ENCODE measurements around the gene PROP1. TPM values are rescaled to one million over a fixed set of nuclear protein-coding genes. Genes with fewer than 3 reads are reported as not detected.
"Not testable (repeated sequence)": the region's sequence is repeated elsewhere in the genome, so short reads cannot be mapped to it uniquely, and the experiment has no call there.

Gene PROP1
- polyA plus RNA-seq (ENCODE audit: low read depth in 6 of 6): not detected

DNA sequence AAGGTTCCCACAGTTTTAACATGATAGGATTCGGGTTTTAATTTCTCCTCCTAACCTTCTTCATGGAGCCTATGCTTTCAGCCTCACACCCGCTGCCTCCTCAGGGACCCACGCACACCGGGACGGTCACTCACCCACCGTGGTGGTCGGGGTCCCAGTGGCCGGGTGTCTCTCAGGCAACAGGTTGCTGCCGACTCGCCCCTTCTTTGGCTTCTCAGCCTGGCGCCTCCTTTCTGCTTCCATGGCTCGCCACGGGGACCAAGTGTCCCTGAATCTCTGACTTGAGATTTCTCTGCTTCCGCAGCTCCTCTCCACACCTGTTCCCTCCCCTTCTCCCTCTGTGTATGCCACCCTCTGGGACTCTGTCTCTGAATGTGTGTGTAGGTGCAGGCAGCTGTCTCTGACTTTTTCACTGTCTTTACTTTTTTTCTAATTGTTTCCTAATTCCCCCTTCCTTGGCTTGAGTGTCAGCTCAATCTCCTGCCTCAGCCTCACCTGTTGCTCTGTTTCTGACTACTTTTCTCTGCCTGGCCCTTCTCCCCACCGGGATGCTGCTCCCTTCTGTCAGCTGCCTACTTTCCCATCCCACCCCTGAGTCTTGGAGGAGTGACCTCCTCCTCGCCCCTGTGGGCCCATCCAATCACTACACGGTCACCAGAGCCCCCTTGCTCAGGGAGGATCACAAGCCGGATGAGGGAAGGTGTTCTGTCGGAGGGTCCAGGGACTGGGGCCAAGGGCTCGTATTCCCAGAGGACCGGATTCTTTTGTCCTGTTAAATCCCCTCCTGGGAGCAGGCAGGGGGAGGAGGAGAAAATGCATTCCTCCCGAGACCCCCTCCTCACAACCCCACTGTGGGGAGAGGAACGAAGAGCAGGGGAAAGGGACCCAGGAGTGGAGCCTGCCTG, at the start of gene PROP1:
TSS of gene PROP1 (minus strand) at position 552 of the 905 bp plus-strand sequence. CDS start at position 243, 309 bp downstream.
- H3K4me3 Mint-ChIP-seq: peak within 1 kb of the TSS in 1 of 8 donors; percentile 64
- DNase-seq (no peak), ATAC-seq (ENCODE audit: low read depth in 2 of 2) (no peak)
- H3K4me1 Mint-ChIP-seq: no peaks in the 10 kb centered on the region
- H3K9me3 Mint-ChIP-seq: no peaks in the 10 kb centered on the region
- H3K27me3 Mint-ChIP-seq: peaks cover 9 to 19% (median 13%) of the 10 kb centered on the region in 3 donors
- peak within 1 kb of the TSS in 3 of 6 donors; percentile 7 to 23 (median 10) for H3K27ac Mint-ChIP-seq
- H3K36me3 Mint-ChIP-seq: no peaks in the 10 kb centered on the region

- ATAC-seq (ENCODE audit: low read depth in 2 of 2); H3K27ac Mint-ChIP-seq; H3K36me3 Mint-ChIP-seq; H3K27me3 Mint-ChIP-seq; DNase-seq; H3K4me1 Mint-ChIP-seq; H3K9me3 Mint-ChIP-seq; H3K4me3 Mint-ChIP-seq: not testable (repeated sequence)
Measured at GRCh38 chr5:178019379-178020030, 23.5 kb upstream of the PROP1 start.

DNA sequence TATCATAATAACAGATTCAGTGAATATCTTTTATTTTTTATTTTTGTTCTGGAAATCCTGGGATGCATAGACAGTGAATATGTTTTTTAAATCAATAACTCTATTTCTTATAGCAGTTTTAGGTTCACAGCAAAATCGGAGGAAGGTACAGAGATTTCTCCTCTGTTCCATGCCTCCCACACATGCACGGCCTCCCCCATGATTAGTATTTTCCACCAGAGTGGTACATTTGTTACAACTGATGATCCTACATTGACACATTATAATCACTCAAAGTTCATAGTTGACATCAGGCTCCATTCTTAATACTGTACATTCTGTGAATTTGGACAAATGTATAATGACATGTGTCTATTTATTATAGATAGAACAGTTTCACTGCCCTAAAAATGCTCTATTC, 16.7 kb upstream of the PROP1 start:
- not testable (repeated sequence) for DNase-seq; ATAC-seq (ENCODE audit: low read depth in 2 of 2); H3K9me3 Mint-ChIP-seq; H3K27me3 Mint-ChIP-seq; H3K4me1 Mint-ChIP-seq; H3K27ac Mint-ChIP-seq; H3K4me3 Mint-ChIP-seq; H3K36me3 Mint-ChIP-seq

DNA sequence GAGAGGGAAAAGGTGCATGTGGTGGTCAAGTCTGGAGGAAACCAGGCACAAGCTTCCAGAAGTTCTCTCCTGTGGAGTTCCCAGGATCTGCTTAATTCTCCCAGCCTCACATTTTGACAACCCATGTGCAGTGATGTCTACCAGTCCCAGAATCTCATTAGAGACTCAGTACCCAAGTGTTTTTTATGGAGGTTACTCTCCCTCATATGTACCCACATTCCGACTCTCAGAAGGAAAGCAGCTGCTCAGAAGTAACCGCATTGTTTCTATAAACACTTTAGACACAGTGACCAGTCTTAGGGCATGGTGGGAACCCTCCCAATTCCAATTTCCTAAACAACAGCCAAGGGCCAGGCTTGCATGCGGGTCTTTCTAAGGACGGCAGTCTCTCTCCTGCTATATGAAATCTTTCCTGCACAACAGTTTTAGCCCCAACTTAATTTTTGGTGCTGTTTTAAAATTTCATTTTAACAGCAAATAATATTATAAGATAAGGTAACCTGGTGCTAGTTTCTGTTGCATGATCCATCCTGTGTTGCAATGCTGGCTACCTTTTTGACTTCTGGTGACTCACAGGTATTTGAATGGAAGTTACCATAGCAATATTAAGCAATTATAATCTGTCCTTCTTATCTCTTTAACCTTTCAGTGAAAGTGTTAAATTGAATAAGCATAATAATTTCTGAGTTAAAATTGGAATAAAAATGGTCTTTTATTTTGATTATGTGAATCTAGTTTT, 15.9 kb upstream of the PROP1 start:
- H3K9me3 Mint-ChIP-seq; ATAC-seq (ENCODE audit: low read depth in 2 of 2); H3K4me1 Mint-ChIP-seq; H3K27me3 Mint-ChIP-seq; H3K4me3 Mint-ChIP-seq; H3K27ac Mint-ChIP-seq; H3K36me3 Mint-ChIP-seq; DNase-seq: not testable (repeated sequence)

DNA sequence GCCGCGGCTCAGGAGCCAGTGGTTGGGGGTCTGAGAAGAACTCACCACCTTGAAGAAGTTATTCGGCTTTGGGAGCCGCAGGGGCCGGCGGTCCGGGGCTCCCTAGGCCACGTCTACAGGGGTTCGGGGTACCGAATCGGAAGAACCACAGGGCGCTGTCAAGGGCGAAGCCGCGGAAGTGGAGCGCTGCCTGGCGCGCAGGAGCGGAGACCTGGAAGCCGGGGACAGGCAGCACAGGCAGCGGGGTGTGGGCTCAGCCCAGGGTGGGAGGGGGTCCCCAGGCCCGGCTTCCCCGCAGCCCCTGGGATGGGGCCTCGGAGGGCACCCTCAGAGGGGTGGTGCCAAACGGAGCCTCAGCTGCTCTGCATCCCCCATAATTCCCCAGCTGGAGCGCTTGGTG, 11.2 kb upstream of the PROP1 start:
- DNase-seq; H3K9me3 Mint-ChIP-seq; ATAC-seq (ENCODE audit: low read depth in 2 of 2); H3K36me3 Mint-ChIP-seq; H3K4me1 Mint-ChIP-seq: not testable (repeated sequence)
- H3K4me3 Mint-ChIP-seq: peak overlapping the region in 6 of 8 donors; percentile 46 to 90 (median 78)
- peaks cover 0 to 20% (median 8%) of the 10 kb centered on the region in 3 donors for H3K27me3 Mint-ChIP-seq
- peak overlapping the region in 2 of 6 donors; percentile 56 to 70 for H3K27ac Mint-ChIP-seq

DNA sequence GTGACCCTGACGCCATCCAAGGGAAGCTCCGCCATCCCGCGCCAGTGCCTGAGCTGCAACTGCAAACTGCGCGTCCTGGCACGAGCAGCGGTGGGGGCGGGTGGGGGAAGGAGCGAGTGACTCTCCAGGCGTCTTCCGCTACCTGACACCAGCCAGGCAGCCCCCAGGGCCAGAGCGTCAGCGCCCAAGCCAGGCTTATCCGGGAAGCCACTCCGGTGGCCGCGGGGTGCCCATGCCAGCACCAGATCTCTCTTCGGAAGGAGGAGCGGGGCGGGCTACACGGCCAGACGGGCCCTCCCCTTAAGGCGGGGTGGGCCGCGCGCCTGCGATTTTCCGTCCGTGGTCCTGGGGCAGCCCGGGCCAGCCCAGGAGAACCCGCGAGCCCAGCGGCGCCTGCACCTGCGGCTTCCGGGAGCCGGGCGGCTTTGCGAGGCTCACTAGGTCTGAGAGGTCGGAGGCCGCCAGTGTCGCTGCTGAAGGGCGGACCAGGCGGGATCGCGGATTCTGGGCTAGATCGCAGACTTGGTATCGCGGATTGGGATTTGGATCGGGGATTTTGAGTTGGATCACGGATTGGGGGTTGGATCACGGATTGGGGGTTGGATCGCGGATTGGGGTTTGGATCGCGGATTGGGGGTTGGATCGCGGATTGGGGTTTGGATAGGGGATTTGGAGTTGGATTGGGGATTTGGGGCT, 10.6 kb upstream of the PROP1 start:
- not testable (repeated sequence) for H3K4me1 Mint-ChIP-seq, H3K9me3 Mint-ChIP-seq, H3K36me3 Mint-ChIP-seq
- H3K4me3 Mint-ChIP-seq: peak overlapping the region in 7 of 8 donors; percentile 46 to 90 (median 77)
- H3K27me3 Mint-ChIP-seq: peaks cover 0 to 25% (median 8%) of the 10 kb centered on the region in 3 donors
- DNase-seq (peak; percentile 36), ATAC-seq (ENCODE audit: low read depth in 2 of 2) (peak; percentile 81 to 82)
- H3K27ac Mint-ChIP-seq: peak overlapping the region in 3 of 6 donors; percentile 62 to 87 (median 70)

DNA sequence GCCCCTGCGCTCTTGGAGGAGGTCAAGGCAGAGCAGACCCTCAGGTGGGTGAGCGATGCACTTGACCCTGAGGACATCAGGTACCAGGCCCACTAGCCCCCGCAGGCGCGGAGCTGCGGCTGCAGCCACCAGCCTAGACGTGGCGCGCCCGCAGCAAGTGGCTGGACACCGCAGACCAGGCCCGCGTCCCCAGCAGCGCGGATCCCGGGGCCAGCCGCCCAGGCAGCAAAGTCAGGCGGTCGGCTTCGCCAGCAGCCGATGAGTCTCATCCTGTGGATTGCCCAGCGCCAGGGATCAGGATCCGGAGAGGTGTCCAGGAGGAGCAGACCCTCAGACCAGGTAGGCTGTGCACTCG, 10.1 kb upstream of the PROP1 start:
- peaks cover 0 to 25% (median 8%) of the 10 kb centered on the region in 3 donors for H3K27me3 Mint-ChIP-seq
- peak overlapping the region in 4 of 8 donors; percentile 56 to 78 (median 72) for H3K4me3 Mint-ChIP-seq
- ATAC-seq (ENCODE audit: low read depth in 2 of 2): peak; percentile 5 to 22
- not testable (repeated sequence) for H3K4me1 Mint-ChIP-seq, H3K36me3 Mint-ChIP-seq, H3K9me3 Mint-ChIP-seq, DNase-seq, H3K27ac Mint-ChIP-seq

DNA sequence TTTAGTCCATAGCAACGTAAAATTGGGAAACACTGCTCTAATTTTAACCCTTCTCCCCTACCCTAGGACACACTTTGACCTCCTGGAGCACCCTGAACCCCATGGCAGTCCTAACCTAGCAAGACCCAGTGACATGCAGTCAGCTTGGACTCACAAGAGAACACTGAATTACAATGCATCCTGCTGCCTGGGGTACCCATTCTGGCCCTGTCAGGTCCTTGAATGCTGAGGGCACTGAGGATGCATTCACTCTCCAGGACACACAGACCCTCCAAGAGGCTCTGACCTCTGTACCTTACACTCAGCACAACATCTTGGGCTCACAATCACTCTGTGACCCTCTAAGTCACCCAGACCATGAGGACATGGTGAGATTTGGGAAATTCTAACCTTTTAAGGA, 1.8 kb upstream of the PROP1 start:
- DNase-seq: no peak
- H3K4me1 Mint-ChIP-seq: no peaks in the 10 kb centered on the region
- no peak overlapping the region for H3K4me3 Mint-ChIP-seq
- H3K9me3 Mint-ChIP-seq: no peaks in the 10 kb centered on the region
- H3K36me3 Mint-ChIP-seq: no peaks in the 10 kb centered on the region
- peaks cover 2 to 17% (median 10%) of the 10 kb centered on the region in 3 donors for H3K27me3 Mint-ChIP-seq
- H3K27ac Mint-ChIP-seq: no peak overlapping the region
- ATAC-seq (ENCODE audit: low read depth in 2 of 2): no peak

- no peak overlapping the region for H3K27ac Mint-ChIP-seq
- no peaks in the 10 kb centered on the region for H3K9me3 Mint-ChIP-seq
- H3K36me3 Mint-ChIP-seq: no peaks in the 10 kb centered on the region
- no peak overlapping the region for H3K4me3 Mint-ChIP-seq
- no peaks in the 10 kb centered on the region for H3K4me1 Mint-ChIP-seq
- DNase-seq: no peak
- no peak for ATAC-seq (ENCODE audit: low read depth in 2 of 2)
- H3K27me3 Mint-ChIP-seq: peaks cover 0 to 12% (median 12%) of the 10 kb centered on the region in 3 donors
Measured at GRCh38 chr5:177997319-177997670, 1.3 kb upstream of the PROP1 start.

DNA sequence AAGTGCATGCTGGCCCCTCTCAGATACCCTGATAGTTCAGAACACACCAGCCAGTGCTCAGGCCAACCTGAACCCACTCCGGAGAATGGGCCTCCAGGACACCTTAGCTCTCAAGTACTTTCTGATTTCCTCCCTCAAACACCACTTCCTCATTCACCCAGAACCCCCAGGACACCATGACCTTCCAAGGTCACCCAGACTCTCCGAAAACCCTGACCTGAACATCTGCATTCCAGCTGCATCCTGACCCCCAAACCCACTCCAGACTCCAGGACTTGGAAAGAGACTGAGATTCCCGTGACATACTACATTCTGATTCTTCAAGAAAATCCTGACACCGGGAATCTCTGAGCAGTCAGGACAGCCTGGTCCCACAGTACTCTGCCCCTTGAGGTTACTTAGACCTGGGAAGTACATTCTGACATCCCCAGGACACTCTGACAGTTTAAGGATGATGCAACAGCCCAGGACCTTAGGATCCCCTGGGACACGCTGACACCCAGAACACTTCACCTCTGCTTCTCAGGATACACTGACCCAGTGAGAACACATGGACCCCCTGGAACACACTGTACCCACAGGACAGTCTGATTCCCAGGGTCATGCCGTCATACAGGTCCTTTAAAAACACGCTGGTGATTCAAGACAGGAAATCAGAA, 747 bp upstream of the PROP1 start:
- no peaks in the 10 kb centered on the region for H3K9me3 Mint-ChIP-seq
- DNase-seq: no peak
- H3K27me3 Mint-ChIP-seq: peaks cover 1 to 14% (median 8%) of the 10 kb centered on the region in 3 donors
- H3K27ac Mint-ChIP-seq: peak overlapping the region in 1 of 6 donors; percentile 23
- ATAC-seq (ENCODE audit: low read depth in 2 of 2): no peak
- no peaks in the 10 kb centered on the region for H3K36me3 Mint-ChIP-seq
- H3K4me1 Mint-ChIP-seq: no peaks in the 10 kb centered on the region
- peak overlapping the region in 1 of 8 donors; percentile 64 for H3K4me3 Mint-ChIP-seq

- DNase-seq (no peak), ATAC-seq (ENCODE audit: low read depth in 2 of 2) (no peak)
- Mint-ChIP-seq H3K9me3 (no peaks in the 10 kb centered on the region), H3K36me3 (no peaks in the 10 kb centered on the region), H3K27me3 (peaks cover 16 to 25% (median 17%) of the 10 kb centered on the region in 3 donors), H3K4me3 (no peak overlapping the region), H3K27ac (peak overlapping the region in 1 of 6 donors; percentile 7), H3K4me1 (no peaks in the 10 kb centered on the region)
Measured at GRCh38 chr5:177994561-177995190, 1.4 kb downstream of the PROP1 start.

GRCh38 chr5:177994063-177994462, 2.0 kb downstream of the PROP1 start:
- ATAC-seq (ENCODE audit: low read depth in 2 of 2) (no peak), DNase-seq (no peak)
- Mint-ChIP-seq H3K9me3 (no peaks in the 10 kb centered on the region), H3K4me1 (no peaks in the 10 kb centered on the region), H3K27ac (no peak overlapping the region), H3K36me3 (no peaks in the 10 kb centered on the region), H3K4me3 (no peak overlapping the region), H3K27me3 (peaks cover 22 to 28% (median 24%) of the 10 kb centered on the region in 3 donors)
